HCEC 1CT (cell line): ENCODE measurements around the gene PTBP3.
"Not testable (repeated sequence)": the region's sequence is repeated elsewhere in the genome, so short reads cannot be mapped to it uniquely, and the experiment has no call there.

Experiments used
- DNase-seq: peaks from one replicate; pipeline ENCODE4 v3.0.0-alpha.2; 2017

PTBP3 gene

DNA sequence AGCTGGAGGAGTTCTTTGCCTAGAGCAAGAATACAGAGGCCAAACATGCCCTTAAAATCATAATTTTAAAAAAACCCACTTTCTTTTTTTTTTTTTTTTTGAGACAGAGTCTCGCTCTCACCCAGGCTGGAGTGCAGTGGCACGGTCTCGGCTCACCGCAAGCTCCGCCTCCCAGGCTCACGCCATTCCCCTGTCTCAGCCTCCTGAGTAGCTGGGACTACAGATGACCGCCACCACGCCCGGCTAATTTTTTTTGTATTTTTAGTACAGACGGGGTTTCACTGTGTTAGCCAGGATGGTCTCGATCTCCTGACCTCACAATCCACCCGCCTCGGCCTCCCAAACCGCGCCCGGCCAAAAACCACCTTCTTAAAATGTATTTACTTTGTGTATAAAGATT is 66.3 kb downstream of the PTBP3 start:
- DNase-seq, result not testable (repeated sequence)

DNA sequence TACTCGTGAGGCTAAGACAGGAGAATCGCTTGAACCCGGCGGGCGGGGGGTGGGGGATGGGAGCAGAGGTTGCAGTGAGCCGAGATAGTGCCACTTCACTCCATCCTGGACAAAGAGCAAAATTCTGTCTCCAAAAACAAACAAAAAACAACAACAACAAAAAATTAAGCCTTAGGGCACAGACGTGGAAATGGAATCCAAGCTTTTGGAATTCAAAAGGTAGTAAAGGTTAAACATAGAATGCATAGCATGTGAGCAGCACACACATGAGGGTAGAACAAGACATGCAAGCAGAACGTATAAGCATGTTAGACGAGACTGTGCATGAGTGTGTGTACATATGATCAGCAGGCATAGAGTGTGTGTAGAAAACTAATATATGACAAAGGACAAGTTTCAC is 68.0 kb downstream of the PTBP3 start:
- DNase-seq, result no peak

DNA sequence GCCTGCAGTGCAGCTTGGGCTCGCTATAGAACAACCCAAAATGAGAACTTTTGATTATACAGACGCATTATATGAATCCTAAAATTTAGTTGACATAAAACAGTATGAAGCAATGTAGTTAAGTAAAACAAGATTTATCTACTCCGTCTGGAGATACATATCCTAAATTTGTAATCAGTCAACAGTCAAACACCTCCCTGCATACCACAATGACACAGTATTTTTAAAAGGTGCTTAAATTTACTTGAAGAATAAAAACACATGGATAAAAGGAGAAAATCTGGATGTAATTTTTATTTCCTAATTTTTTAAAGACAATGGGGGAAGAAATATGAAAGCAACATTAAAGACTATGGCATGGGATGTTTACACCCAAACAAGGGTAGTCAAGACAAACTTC is 70.8 kb downstream of the PTBP3 start:
- no peak for DNase-seq

DNA sequence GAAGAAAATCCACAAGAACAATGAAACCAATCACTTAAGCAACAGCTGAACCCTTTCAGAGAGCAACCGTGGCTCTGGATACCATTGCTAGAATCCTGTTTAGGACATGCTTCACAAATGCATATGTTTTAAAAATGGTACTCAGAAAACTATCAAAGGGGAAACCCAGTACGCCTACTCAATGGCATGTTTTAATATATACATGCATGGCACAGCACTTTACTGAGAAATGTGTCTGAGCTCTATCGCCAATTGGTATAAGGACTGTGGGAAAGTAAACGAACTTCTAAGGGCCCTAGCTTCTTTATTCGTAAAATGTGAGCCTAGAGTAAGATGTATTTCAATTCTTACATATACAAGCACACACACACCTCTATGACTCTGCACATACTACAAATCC is 72.3 kb downstream of the PTBP3 start:
- no peak for DNase-seq

DNA sequence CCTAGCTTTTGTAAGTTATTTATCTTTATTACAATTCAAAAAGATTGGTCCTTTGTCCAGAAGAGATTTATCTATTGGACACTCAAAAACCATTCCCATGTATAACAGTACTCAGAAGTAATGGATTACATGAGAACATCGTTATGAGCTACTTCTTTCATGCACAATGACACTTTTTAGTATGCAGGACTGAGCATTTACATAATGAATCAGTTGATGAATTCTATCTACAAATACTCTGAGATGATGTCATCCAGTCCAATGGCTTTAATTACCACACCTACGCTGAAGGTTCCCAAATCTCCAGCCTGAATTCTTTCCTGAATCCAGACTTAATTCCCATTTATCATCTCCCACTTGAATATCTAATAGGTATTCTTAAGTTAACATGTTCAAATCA is 75.3 kb downstream of the PTBP3 start:
- no peak for DNase-seq

DNA sequence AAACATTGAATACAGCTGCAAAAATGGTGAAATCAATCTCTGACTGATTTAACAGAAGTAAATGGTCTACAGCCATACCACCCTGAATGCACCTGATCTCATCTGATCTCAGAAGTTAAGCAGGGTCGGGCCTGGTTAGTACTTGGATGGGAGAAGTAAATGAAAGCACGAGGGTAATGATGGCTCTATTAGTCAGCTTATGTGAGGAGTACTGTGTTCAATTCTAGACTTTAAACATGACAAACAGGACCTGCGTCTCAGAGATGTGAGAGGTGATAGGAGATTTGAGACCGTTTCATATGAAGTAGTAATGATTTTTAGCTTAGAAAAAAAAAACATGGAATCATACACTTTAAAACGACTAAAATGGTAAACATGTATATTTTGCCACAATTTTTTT is 81.2 kb downstream of the PTBP3 start:
- no peak for DNase-seq

DNA sequence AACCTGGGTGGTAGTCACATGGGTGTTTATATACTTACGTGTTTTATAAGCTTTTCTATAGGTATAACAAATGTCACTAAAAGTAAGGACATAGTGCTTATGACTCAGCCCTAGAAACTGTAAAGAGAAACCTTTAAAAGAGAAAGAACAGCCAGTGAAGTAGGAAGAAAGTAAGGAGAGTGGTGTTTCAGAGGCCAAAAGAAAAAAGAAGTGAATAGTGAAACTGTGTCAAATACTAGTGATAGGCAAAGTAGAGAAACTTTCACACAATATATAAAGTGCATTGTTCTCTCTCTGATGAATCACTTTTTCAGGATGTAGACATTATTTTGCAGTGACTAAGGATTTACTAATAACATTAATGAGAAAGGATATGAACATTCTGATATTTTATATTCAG is 84.1 kb downstream of the PTBP3 start:
- DNase-seq, result peak; percentile 50

DNA sequence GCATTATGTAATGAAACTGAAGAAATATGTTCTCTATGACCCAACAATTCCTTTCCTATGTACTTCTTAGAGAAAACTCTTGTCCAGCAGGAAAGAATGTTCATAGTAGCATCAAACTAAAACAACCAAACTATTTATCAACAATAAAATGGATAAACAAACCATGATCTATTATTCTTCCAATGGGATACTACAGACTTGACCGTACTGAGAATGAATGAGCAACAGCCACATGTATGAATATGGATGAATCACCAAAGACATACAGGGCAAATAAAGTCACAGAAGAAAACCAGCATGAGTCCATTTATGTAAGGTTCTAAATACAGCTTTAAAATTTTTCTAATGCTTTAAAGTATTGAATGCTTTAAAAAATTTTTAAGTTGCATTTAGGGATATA is 84.7 kb downstream of the PTBP3 start:
- DNase-seq, result peak; percentile 74

DNA sequence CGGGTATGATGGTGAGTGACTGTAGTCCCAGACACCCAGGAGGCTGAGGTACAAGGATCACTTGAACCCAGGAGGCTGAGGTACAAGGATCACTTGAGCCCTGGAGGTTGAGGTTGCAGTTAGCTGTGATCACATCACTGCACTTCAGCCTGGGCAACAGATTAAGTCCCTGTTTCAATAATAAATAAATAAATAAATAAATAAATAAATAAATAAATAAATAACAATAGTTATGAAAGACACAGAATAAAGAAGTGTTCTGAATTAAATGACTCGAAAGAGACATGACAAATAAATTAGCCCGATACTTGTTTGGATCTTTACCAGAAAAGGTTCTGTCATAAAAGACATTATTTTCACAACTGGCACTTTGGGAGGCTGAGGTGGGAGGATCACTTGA is 86.3 kb downstream of the PTBP3 start:
- no peak for DNase-seq

DNA sequence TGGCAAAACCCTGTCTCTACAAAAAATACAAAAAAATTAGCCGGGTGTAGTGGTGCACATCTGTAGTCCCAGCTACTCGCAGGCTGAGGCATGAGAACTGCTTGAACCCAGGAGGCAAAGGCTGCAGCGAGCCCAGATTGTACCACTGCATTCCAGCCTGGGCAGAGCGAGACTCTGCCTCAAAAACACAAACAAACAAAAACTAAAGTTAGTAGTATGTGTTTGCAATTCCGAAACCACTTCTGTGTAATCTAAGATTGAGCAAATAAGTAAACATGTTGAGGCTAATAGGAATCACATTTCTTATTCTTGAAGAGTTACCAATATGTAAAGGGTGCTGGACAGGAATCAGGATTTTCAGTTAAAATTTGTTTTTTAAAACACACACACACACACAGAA is 88.3 kb downstream of the PTBP3 start:
- DNase-seq, result no peak

DNA sequence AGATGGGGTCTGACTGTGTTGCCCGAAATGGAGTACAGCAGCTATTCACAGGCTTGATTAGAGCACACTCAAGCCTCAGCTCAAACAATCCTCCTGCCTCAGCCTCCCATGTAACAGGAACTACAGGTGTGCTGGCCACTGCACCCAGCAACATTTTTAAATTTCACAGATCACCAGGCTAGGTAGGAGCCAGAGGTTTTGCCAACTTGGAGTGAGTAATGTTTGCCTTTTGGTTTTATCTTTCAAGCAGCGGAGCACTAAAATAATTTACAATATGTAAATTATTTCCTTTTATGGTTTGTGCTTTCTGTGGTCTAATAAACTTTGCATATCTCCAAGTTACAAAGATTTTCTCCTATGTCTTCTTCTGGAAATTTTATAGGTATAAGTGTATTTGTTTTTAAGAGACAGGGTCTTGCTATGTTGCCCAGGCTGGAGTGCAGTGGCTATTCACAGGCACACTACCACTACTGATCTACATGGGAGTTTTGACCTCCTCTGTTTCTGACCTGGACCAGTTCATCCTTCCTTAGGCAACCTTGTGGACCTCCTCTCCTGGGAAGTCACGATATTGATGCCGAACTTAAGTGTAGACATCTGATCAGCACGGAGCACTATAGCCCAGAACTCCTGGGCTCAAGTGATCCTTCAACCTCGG is 91.1 kb downstream of the PTBP3 start:
- DNase-seq, result no peak

DNA sequence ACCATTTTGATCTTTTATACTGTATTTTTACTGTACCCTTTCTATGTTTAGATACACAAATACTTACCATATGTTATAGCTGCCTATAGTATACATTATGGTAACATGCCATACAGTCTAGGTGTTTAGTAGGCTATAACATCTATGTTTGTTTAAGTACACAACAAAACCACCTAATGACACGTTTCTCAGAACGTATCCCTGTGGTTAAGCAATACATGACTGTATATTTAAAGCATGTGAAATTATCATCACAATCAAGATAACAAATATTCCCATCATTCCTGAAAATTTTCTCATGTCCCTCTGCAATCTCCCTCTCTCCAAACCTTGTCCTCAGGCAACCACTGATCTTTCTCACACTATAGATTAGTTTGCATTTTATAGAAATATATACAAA is 91.9 kb downstream of the PTBP3 start:
- DNase-seq, result peak; percentile 12

DNA sequence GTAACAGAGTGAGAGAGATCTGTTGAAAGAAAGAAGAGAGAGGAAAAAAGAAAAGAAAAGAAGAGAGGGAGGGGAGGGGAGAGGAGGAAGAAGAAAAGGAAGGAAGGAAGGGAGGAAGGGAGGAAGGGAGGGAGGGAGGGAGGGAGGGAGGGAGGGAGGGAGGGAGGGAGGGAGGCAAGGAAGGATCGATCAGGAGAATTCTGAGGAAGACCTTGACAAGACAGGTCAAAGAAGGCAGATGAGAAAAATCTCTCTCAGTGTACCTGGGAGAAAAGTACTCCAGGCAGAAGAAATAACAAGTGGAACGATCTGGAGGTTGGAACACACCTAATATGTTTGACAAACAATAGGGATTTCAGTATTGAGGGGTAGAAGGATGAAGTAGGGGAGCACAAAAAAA is 93.7 kb downstream of the PTBP3 start:
- DNase-seq, result no peak

DNA sequence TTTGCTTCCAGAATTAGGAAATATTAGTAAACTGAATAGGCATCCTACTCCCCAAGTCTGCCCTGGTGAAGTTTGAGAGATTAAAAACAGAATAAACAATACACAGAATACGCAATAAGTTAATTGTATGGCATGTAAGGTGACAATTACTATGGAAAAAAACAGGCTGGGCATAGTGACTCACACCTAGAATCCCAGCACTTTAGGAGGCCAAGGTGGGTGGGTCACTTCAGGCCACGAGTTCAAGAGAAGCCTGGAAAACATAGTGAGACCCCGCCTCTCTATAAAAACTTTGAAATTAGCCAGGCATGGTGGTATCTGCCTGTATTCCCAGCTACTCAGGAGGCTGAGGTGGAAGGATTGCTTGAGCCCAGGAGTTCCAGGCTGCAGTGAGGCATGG is 94.1 kb downstream of the PTBP3 start:
- DNase-seq, result no peak

DNA sequence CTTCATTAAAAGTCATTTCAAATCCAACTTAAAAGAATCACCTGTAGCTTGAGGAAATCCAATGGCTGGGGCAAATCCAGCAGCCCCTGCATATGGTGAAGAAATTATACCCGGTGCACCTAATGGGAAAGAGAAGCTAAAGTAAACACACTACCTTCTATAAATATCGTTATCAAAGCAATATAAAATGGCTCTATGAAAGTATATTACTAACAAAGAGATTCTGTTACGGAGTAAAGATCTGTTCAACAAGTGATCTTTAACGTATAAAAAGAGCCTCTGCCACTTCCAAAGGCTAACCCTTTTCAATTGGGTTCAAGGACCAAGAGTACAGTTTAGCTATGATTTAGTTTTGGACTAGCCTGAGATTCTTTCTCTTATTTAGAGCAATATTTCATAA is 98.6 kb downstream of the PTBP3 start:
- DNase-seq, result no peak

DNA sequence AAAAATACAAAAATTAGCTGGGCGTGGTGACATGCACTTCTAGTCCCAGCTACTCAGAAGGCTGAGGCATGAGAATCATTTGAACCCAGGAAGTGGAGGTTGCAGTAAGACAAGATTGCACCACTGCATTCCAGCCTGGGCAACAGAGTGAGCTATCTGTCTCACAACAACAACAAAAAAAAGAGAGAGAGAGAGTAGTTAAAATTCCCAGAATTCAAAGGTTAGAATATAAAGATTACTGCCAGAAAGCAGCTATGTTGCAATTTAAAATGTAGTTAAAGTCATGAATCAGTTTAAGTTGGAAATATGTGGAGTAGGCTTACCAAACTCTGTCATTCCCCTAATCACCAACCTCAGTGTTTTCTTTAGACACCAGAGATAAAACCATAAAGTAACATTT is 99.7 kb downstream of the PTBP3 start:
- peak; percentile 76 for DNase-seq

DNA sequence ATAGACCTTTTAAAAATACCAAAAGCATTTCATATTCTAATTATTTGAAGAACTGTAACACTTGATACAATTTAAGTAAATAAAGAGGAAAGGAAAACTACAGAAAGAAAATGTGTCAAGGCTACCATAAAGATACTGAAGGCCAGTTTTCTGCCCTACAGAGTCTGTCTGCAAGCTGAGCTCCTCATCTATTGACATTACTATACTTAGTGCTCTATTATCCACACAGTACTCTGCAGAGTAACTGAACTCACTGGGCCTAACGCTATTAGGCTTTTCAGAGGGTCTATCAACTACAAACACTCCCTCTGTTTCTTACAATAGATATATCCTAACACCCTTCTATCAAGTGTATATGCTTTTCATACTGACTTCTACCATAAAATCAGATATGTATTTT is 101.2 kb downstream of the PTBP3 start:
- DNase-seq, result no peak

DNA sequence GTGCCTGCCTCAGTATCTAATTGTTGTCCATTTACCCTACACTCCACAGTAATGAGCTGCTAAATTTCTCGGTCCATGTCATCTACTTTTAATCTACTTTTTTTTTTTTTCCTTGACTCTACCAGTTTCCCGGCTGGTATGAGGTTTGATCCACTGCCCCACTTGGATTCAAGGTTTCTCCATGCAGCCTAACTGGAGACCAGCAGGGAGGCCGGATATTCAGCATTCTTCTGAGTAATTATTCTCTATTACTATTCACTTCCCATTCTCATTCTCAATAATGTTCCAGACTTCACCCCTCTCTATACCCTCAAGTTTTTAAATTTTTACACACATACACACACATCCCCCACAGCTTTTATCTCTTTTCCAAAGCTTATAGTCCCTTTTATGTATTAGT is 107.3 kb downstream of the PTBP3 start:
- no peak for DNase-seq

DNA sequence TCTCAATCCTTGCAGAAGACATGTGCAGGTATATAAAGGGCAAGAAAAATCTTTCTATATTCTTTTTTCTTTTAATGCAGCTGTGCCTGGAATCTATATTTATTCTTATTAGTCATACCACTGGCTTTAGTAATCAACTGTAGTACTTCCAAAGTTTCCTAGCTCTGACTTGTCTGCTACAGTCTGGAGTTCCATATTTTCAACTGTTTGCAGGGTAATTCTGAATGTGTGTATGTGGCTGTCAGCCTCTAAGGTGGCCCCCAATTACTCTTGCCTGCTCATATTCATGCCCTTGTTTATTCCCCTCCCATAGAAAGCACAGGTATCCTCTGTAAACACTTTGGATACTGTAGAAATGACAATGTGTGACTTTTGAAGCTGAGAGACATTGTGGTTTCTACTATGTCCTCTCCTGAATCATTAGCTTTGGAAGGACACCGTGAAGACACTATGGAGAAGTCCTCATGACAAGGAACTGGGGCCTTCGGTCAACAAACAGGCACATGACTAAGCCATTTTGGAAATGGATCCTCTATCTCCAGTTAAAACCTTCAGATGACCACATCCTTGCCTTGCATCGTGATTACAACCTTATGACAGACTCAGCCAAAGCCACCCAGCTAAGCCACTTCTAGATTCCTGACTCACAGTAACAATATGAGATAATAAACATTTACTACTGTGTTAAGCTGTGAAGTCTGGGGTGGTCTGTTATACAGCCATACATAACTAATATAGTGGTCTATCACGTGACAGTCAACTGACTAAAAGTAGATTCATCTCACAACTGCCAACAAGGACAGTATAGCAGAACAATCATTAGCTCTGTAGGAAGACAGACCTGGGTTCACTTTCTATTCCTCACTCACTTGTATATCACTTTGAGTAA is 108.8 kb downstream of the PTBP3 start:
- peak; percentile 73 for DNase-seq

DNA sequence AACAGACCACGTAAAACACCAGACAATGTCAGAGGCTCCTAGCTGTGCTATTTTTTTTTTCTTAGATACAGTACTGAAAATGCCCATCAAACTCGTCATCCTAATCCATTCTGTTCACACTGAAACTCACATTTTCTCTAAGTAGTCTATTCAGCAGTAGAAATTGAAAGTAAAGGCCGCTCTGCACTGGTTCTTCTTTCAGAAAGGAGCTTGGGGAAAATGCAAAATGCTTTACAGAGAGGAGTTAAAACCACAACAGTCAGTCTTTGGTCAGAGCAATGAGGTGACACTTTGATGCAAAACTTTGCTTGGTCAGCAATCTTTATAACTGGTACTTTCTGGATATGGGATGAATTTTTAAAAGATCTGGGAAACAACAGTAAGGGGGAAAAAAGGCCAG is 114.5 kb downstream of the PTBP3 start:
- no peak for DNase-seq

DNA sequence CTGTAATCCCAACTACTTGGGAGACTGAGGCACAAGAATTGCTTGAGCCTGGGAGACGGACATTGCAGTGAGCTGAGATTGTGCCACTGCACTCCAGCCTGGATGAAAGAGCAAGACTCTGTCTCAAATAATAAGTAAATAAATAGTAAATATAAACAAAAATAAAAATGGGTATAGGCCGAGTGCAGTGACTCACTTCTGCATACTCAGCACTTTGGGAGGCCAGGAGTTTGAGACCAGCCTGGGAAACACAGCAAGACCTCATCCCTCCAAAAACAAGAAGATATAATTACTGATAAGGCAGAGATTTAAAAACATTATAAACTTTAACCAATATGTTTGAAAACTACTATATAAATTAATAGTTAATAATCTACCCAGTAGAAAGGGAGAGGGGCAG is 120.5 kb downstream of the PTBP3 start:
- no peak for DNase-seq

DNA sequence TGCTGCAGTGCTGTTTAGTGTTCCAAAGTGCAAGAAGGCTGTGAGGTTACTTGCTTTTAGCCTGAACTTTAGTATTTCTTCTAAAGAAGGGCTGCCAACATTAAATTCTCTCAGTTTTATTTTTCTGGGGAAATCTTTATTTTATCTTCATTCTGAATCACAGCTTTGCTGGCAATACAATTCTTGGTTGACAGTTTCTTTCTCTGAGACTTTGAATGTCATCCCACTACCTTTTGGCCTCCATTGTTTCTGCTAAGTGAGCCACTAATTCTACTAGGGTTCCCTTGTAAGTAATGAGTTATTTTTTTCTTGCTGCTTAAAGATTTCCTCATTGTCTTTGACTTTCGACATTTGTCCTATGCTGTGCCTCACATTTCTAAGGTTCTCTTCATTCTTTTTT is 126.0 kb downstream of the PTBP3 start:
- DNase-seq, result no peak

DNA sequence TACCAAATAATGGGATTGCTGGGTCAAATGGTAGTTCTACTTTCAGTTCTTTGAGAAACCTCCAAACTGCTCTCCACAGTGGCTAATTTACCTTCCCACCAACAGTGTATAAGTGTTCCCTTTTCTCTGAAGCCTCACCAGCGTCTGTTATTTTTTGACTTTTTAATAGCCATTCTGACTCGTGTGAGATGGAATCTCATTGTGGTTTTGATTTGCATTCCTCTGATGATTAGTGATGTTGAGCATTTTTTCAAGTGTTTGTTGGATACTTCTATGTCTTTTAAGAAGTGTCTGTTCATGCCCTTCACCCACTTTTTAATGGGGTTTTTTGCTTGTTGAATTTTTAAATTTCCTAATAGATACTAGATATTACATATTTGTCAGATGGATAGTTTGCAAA is 129.9 kb downstream of the PTBP3 start:
- DNase-seq, result peak; percentile 57

DNA sequence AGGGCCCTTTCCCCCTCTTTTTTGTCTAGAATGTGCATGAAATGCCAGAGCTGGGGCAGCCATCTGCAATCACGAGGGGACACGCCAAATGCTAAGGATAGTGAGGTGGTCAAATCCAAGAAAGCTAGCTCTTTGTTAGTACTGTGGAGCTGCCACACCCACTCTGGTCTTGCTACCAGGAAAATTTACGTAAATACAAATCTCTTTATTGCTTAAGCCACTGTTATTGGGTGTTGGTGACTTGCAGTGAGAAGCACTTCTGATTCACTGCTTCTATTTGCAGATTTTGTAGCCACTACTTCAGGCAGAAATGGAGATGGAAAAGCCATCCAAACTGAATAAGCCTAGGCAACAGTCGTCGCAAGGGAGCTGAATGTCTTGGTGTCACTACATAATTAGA is 132.7 kb downstream of the PTBP3 start:
- no peak for DNase-seq

DNA sequence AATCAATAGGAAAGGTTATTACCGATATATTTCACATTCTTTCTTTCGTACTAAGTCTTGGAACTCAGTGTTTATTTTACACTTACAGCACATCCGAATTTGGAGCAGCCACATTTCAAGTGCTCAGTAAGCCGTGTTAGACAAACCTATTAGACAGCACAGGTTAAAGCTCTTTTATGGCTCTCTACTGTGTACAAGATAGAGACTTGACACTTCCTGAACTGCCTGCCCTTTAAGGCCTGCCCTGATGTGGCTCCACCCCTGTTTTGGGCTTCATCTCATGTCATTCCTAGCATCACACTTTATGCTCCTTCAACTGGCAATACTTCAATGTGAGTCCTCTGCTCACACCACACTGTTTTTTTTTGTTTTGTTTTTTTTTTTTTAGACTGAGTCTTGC is 134.8 kb downstream of the PTBP3 start:
- DNase-seq, result no peak
